ENCODE measurements around the gene PPARG. TPM values are rescaled to one million over a fixed set of nuclear protein-coding genes. Genes with fewer than 3 reads are reported as not detected.

PPARG gene
- total RNA-seq, 6 donors from 2014 or later: 39.8 to 93.9 (median 52.7) TPM

DNA sequence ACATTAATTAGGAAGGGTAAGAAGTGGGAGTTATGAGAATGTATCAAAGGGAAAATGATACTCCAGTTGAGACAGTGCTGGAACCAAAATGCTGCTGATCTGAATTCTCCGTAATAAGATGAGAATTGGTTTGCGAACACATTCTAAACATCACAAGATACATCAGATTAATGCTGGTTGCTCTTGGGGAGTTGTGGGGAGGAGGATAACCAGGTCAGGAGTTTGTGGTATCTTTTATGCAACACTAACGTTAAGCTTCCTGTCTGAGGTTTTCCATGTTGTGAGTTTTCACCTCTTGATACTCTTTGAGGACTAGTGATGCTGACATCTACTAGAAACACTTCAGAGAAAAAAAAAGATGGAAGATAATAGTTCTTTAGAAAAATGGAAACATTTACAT is 47.2 kb downstream of the PPARG start:
- WGBS, 2 donors: 47 to 69% methylated on average over 3 of the region's 3 CpGs
- ATAC-seq (ENCODE audit: low FRiP score in 2 of 2): no peak
- TF ChIP-seq EP300 (IDR thresholded peaks at IDR 0.05): no peak

DNA sequence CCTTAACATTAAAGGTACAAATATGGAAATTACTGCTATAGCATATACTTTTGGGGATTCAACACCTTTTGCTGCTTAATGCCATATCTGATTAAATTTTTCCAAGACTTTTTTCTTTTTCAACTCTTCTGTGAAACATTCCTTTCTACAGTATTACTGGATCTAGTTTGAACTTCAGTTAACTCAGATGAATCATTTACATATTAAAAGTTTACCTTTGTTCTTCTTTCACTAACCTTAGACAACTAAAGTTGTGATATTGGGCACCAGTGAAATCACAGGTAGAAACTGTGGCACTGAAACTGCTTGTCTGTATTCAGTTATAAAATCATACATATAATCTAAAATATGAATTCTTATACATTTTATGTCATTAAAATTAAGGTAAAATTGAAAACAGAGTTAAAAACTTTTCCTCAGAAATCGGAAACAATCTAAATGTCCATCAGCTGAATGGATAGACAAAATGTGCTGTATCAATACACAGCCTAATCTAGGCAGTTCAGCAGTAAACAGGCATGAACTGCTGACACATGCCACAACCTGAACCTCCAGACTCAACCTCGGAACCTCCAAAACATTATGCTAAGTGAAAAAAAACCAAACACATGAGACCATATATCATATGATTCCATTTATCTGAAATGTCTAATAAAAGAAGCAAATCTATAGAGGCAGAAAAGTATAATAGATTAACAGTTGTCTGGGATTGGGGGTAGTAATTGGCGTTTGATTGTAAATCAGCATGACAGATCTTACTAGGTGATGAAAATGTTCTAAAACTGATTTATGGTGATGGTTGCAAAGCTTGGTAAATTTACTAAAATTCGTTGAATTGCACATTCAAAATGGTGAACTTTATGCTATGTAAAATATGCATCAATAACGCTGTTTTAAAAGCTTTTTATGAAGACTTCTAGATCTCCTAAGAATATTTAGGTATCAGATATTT is 50.0 kb downstream of the PPARG start:
- no peak overlapping the region for H3K4me3 ChIP-seq
- no peak for DNase-seq
- H3K27me3 ChIP-seq: no peaks in the 10 kb centered on the region
- TF ChIP-seq POLR2A (IDR thresholded peaks at IDR 0.05) (no peak), POLR2AphosphoS5 (IDR thresholded peaks at IDR 0.05) (no peak), EP300 (IDR thresholded peaks at IDR 0.05) (no peak)
- TF ChIP-seq, protein P1, sequence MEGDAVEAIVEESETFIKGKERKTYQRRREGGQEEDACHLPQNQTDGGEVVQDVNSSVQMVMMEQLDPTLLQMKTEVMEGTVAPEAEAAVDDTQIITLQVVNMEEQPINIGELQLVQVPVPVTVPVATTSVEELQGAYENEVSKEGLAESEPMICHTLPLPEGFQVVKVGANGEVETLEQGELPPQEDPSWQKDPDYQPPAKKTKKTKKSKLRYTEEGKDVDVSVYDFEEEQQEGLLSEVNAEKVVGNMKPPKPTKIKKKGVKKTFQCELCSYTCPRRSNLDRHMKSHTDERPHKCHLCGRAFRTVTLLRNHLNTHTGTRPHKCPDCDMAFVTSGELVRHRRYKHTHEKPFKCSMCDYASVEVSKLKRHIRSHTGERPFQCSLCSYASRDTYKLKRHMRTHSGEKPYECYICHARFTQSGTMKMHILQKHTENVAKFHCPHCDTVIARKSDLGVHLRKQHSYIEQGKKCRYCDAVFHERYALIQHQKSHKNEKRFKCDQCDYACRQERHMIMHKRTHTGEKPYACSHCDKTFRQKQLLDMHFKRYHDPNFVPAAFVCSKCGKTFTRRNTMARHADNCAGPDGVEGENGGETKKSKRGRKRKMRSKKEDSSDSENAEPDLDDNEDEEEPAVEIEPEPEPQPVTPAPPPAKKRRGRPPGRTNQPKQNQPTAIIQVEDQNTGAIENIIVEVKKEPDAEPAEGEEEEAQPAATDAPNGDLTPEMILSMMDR (IDR thresholded peaks at IDR 0.05): no peak
- H3K9me3 ChIP-seq: no peaks in the 10 kb centered on the region
- H3K27ac ChIP-seq: no peak overlapping the region
- 91 to 92% methylated on average over 5 of the region's 5 CpGs for WGBS, 2 donors
- H3K4me1 ChIP-seq: no peaks in the 10 kb centered on the region
- H3K36me3 ChIP-seq: no peaks in the 10 kb centered on the region
- ATAC-seq (ENCODE audit: low FRiP score in 2 of 2): no peak

More for the DNA sequence above, 47.2 kb downstream of the PPARG start:
- no peaks in the 10 kb centered on the region for H3K9me3 ChIP-seq
- no peaks in the 10 kb centered on the region for H3K36me3 ChIP-seq
- no peak overlapping the region for H3K27ac ChIP-seq
- H3K4me3 ChIP-seq: no peak overlapping the region
- no peak for DNase-seq
- no peaks in the 10 kb centered on the region for H3K4me1 ChIP-seq
- no peaks in the 10 kb centered on the region for H3K27me3 ChIP-seq

DNA sequence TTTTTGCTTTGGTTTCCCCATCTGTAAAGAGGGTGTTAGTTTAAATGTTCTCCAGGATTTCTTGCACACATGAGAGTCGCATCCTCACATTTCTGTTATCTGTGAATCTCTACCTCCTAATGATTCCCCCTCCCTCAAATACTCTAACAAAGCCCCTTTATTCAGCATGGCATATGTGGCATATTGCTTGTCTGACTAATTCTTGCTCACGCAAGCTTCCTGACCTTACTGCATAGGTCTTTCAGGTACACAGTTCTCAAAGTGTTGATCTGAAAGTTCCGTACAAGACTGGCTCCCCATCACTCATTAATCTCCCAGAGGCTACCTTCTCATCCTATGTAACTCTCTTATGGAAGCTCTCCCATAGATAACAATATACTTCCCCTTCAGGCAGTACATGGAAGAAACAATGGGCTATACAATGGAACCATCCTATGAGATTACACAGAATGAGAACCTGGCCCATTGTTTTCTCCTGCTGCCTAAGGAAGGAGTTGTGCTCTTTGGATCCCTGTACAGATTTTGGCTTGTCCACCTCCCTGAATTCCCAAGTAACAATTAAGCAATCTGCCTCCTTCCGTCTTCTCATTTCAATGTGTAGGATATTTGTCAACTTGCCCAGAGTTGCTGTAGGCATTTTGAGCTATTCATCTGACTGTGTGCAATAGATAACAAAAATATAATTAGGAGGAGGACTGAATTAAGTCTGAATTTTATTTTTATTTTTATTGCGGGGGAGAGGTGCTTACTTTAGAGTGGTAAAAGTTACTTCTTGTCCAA is 51.0 kb downstream of the PPARG start:
- Histone ChIP-seq H3K27ac (no peak overlapping the region), H3K9me3 (no peaks in the 10 kb centered on the region), H3K4me1 (no peaks in the 10 kb centered on the region), H3K27me3 (no peaks in the 10 kb centered on the region), H3K36me3 (no peaks in the 10 kb centered on the region), H3K4me3 (no peak overlapping the region)
- DNase-seq (no peak), ATAC-seq (ENCODE audit: low FRiP score in 2 of 2) (no peak)
- 87 to 97% methylated on average over 5 of the region's 5 CpGs for WGBS, 2 donors
- no peak for TF ChIP-seq EP300 (IDR thresholded peaks at IDR 0.05)
- TF ChIP-seq POLR2A (IDR thresholded peaks at IDR 0.05): no peak
- TF ChIP-seq, protein P1 (IDR thresholded peaks at IDR 0.05): no peak
- TF ChIP-seq POLR2AphosphoS5 (IDR thresholded peaks at IDR 0.05): no peak

DNA sequence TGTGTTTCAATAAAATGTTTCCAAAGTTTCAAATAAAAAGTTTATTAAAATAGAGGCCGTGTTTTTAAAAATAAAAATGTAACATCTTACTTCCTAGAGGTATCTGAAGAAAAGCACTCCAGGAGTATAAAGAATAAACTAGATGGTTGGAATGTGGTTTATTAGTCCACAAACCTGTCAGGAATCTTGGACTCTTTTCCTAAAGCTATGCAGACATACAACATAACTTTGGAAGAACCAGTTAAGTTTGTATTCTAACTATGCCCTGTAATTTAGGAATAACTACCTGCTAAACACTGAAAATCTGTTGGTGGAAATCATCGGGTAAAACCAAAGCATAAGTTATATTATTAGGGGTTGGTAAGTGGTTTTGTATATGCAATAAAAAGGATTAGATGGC is 51.6 kb downstream of the PPARG start:
- 90 to 94% methylated on average over 2 of the region's 2 CpGs for WGBS, 2 donors
- Histone ChIP-seq H3K36me3 (no peaks in the 10 kb centered on the region), H3K9me3 (no peaks in the 10 kb centered on the region), H3K27ac (no peak overlapping the region), H3K4me1 (no peaks in the 10 kb centered on the region), H3K27me3 (no peaks in the 10 kb centered on the region), H3K4me3 (no peak overlapping the region)
- TF ChIP-seq POLR2AphosphoS5 (IDR thresholded peaks at IDR 0.05) (no peak), EP300 (IDR thresholded peaks at IDR 0.05) (no peak), POLR2A (IDR thresholded peaks at IDR 0.05) (no peak)
- TF ChIP-seq, protein P1 (IDR thresholded peaks at IDR 0.05): no peak
- no peak for DNase-seq
- no peak for ATAC-seq (ENCODE audit: low FRiP score in 2 of 2)

DNA sequence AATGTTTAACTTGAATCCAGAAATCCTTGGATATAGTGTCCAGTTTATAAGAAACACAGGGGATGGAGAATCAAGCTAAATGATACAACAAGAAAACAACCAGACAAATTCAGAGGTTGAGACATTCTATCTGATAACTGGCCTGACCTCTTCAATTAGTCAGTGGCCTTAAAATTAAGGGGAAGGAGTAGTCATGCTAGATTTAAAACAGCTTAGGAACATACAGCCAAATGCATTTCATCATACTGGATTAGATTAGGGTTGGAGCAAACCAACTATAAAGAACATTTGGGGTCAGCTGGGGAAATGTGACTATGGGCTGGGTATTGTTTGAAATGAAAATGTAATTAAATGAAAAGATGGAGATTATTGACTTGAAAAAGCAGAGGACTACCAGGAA is 53.3 kb downstream of the PPARG start:
- Histone ChIP-seq H3K27me3 (no peaks in the 10 kb centered on the region), H3K36me3 (no peaks in the 10 kb centered on the region), H3K9me3 (no peaks in the 10 kb centered on the region), H3K4me3 (no peak overlapping the region), H3K27ac (no peak overlapping the region), H3K4me1 (no peaks in the 10 kb centered on the region)
- ATAC-seq (ENCODE audit: low FRiP score in 2 of 2) (no peak), DNase-seq (no peak)
- no peak for TF ChIP-seq EP300 (IDR thresholded peaks at IDR 0.05)
- no peak for TF ChIP-seq POLR2A (IDR thresholded peaks at IDR 0.05)
- TF ChIP-seq POLR2AphosphoS5 (IDR thresholded peaks at IDR 0.05): no peak
- TF ChIP-seq, protein P1 (IDR thresholded peaks at IDR 0.05): no peak

Measured in upper lobe of left lung (tissue), 6 donors.